ENCODE data around the gene DNAJB12.
"Not testable (repeated sequence)": the region's sequence is repeated elsewhere in the genome, so short reads cannot be mapped to it uniquely, and the experiment has no call there.

The DNAJB12 gene

GRCh38 chr10:72308320-72308987 lies 46.3 kb downstream of the DNAJB12 start:
- no peak overlapping the region for H3K27ac ChIP-seq (replicated peaks; ENCODE audit: low read length)

GRCh38 chr10:72307711-72308110 lies 47.0 kb downstream of the DNAJB12 start:
- not testable (repeated sequence) for H4K8ac ChIP-seq (ENCODE audit: low read depth, low read length); H3K36me3 ChIP-seq (replicated peaks in 1 of 2; ENCODE audit: control insufficient read depth in 2 of 2, insufficient read depth in 2 of 2, low read length in 2 of 2); H3K4me3 ChIP-seq (ENCODE audit: low read length in 2 of 2); DNase-seq (ENCODE audit: low spot score); H2AK5ac ChIP-seq (ENCODE audit: low read depth, low read length); H2BK15ac ChIP-seq (ENCODE audit: low read length); H3K18ac ChIP-seq (ENCODE audit: low read length); H3K9ac ChIP-seq (ENCODE audit: low read depth, low read length, poor library complexity); H3K4me2 ChIP-seq (ENCODE audit: insufficient read depth, low read length, poor library complexity, severe bottlenecking); H2AFZ ChIP-seq (ENCODE audit: low read length); H3K9me3 ChIP-seq (replicated peaks in 1 of 2; ENCODE audit: control insufficient read depth in 2 of 2, insufficient read depth in 1 of 2, low read depth in 1 of 2, low read length in 2 of 2); H4K91ac ChIP-seq (ENCODE audit: low read depth, low read length, poor library complexity); H2BK12ac ChIP-seq (ENCODE audit: low read length); H3K27me3 ChIP-seq (ENCODE audit: control insufficient read depth in 3 of 3, insufficient read depth in 3 of 3, low read depth in 1 of 3, low read length in 3 of 3); H2BK5ac ChIP-seq (ENCODE audit: low read length); H2BK120ac ChIP-seq (ENCODE audit: low read depth, low read length); H3K27ac ChIP-seq (replicated peaks; ENCODE audit: low read length); H3K23ac ChIP-seq (ENCODE audit: low read depth, low read length, poor library complexity); H3K4me1 ChIP-seq (ENCODE audit: control insufficient read depth in 2 of 2, insufficient read depth in 1 of 2, low read depth in 1 of 2, low read length in 2 of 2); H3K14ac ChIP-seq (ENCODE audit: low read length); H3K4ac ChIP-seq (ENCODE audit: low read length); H3K79me1 ChIP-seq (ENCODE audit: low read depth, low read length)
- no CpG with 5 or more reads among the region's 7 CpGs for WGBS, 2 donors (ENCODE audit: extremely low coverage in 2 of 2, insufficient read length in 2 of 2, insufficient replicate concordance in 1 of 2)

More at GRCh38 chr10:72308320-72308987, 46.3 kb downstream of the DNAJB12 start:
- Histone ChIP-seq H3K27me3 (ENCODE audit: control insufficient read depth in 3 of 3, insufficient read depth in 3 of 3, low read depth in 1 of 3, low read length in 3 of 3) (no peaks in the 10 kb centered on the region), H4K8ac (ENCODE audit: low read depth, low read length) (no peak overlapping the region), H3K36me3 (replicated peaks in 1 of 2; ENCODE audit: control insufficient read depth in 2 of 2, insufficient read depth in 2 of 2, low read length in 2 of 2) (no peaks in the 10 kb centered on the region), H2AK5ac (ENCODE audit: low read depth, low read length) (peak overlapping the region; percentile 33), H3K4me1 (ENCODE audit: control insufficient read depth in 2 of 2, insufficient read depth in 1 of 2, low read depth in 1 of 2, low read length in 2 of 2) (peaks cover 3 to 6% of the 10 kb centered on the region in 2 donors), H3K14ac (ENCODE audit: low read length) (no peak overlapping the region), H3K9me3 (replicated peaks in 1 of 2; ENCODE audit: control insufficient read depth in 2 of 2, insufficient read depth in 1 of 2, low read depth in 1 of 2, low read length in 2 of 2) (no peaks in the 10 kb centered on the region), H2BK15ac (ENCODE audit: low read length) (no peak overlapping the region), H3K4me2 (ENCODE audit: insufficient read depth, low read length, poor library complexity, severe bottlenecking) (no peak overlapping the region), H3K4me3 (ENCODE audit: low read length in 2 of 2) (no peak overlapping the region), H3K18ac (ENCODE audit: low read length) (no peak overlapping the region), H4K91ac (ENCODE audit: low read depth, low read length, poor library complexity) (no peak overlapping the region), H3K23ac (ENCODE audit: low read depth, low read length, poor library complexity) (no peak overlapping the region), H3K79me1 (ENCODE audit: low read depth, low read length) (no peaks in the 10 kb centered on the region), H2BK120ac (ENCODE audit: low read depth, low read length) (peak overlapping the region; percentile 39), H3K4ac (ENCODE audit: low read length) (no peak overlapping the region), H2AFZ (ENCODE audit: low read length) (peak overlapping the region; percentile 53), H2BK12ac (ENCODE audit: low read length) (no peak overlapping the region), H3K9ac (ENCODE audit: low read depth, low read length, poor library complexity) (no peak overlapping the region), H2BK5ac (ENCODE audit: low read length) (no peak overlapping the region)
- no peak for DNase-seq (ENCODE audit: low spot score)
- WGBS, 2 donors (ENCODE audit: extremely low coverage in 2 of 2, insufficient read length in 2 of 2, insufficient replicate concordance in 1 of 2): no CpG with 5 or more reads among the region's 7 CpGs

GRCh38 chr10:72306215-72306760 lies 48.4 kb downstream of the DNAJB12 start:
- no peaks in the 10 kb centered on the region for H3K36me3 ChIP-seq (replicated peaks in 1 of 2; ENCODE audit: control insufficient read depth in 2 of 2, insufficient read depth in 2 of 2, low read length in 2 of 2)
- H3K4me3 ChIP-seq (ENCODE audit: low read length in 2 of 2): no peak overlapping the region
- H3K14ac ChIP-seq (ENCODE audit: low read length): no peak overlapping the region
- no peak overlapping the region for H4K91ac ChIP-seq (ENCODE audit: low read depth, low read length, poor library complexity)
- H2AK5ac ChIP-seq (ENCODE audit: low read depth, low read length): no peak overlapping the region
- no peak overlapping the region for H3K23ac ChIP-seq (ENCODE audit: low read depth, low read length, poor library complexity)
- peaks cover 3 to 6% of the 10 kb centered on the region in 2 donors for H3K4me1 ChIP-seq (ENCODE audit: control insufficient read depth in 2 of 2, insufficient read depth in 1 of 2, low read depth in 1 of 2, low read length in 2 of 2)
- no peak overlapping the region for H2BK5ac ChIP-seq (ENCODE audit: low read length)
- no peak overlapping the region for H3K4me2 ChIP-seq (ENCODE audit: insufficient read depth, low read length, poor library complexity, severe bottlenecking)
- H3K9me3 ChIP-seq (replicated peaks in 1 of 2; ENCODE audit: control insufficient read depth in 2 of 2, insufficient read depth in 1 of 2, low read depth in 1 of 2, low read length in 2 of 2): no peaks in the 10 kb centered on the region
- H3K27ac ChIP-seq (replicated peaks; ENCODE audit: low read length): no peak overlapping the region
- no peak for DNase-seq (ENCODE audit: low spot score)
- H2BK15ac ChIP-seq (ENCODE audit: low read length): no peak overlapping the region
- H2AFZ ChIP-seq (ENCODE audit: low read length): no peak overlapping the region
- H3K18ac ChIP-seq (ENCODE audit: low read length): peak overlapping the region; percentile 27
- no peaks in the 10 kb centered on the region for H3K79me1 ChIP-seq (ENCODE audit: low read depth, low read length)
- no peak overlapping the region for H2BK120ac ChIP-seq (ENCODE audit: low read depth, low read length)
- no peak overlapping the region for H3K4ac ChIP-seq (ENCODE audit: low read length)
- H4K8ac ChIP-seq (ENCODE audit: low read depth, low read length): no peak overlapping the region
- no CpG with 5 or more reads among the region's 5 CpGs for WGBS, 2 donors (ENCODE audit: extremely low coverage in 2 of 2, insufficient read length in 2 of 2, insufficient replicate concordance in 1 of 2)
- no peaks in the 10 kb centered on the region for H3K27me3 ChIP-seq (ENCODE audit: control insufficient read depth in 3 of 3, insufficient read depth in 3 of 3, low read depth in 1 of 3, low read length in 3 of 3)
- no peak overlapping the region for H3K9ac ChIP-seq (ENCODE audit: low read depth, low read length, poor library complexity)
- no peak overlapping the region for H2BK12ac ChIP-seq (ENCODE audit: low read length)

GRCh38 chr10:72303424-72304128 lies 51.1 kb downstream of the DNAJB12 start:
- H2BK120ac ChIP-seq (ENCODE audit: low read depth, low read length): peak overlapping the region; percentile 21
- peaks cover 2% of the 10 kb centered on the region for H3K79me1 ChIP-seq (ENCODE audit: low read depth, low read length)
- no peak overlapping the region for H2BK12ac ChIP-seq (ENCODE audit: low read length)
- H3K27me3 ChIP-seq (ENCODE audit: control insufficient read depth in 3 of 3, insufficient read depth in 3 of 3, low read depth in 1 of 3, low read length in 3 of 3): no peaks in the 10 kb centered on the region
- no peak overlapping the region for H3K27ac ChIP-seq (replicated peaks; ENCODE audit: low read length)
- no peak overlapping the region for H3K23ac ChIP-seq (ENCODE audit: low read depth, low read length, poor library complexity)
- no peak overlapping the region for H3K4me3 ChIP-seq (ENCODE audit: low read length in 2 of 2)
- H2BK5ac ChIP-seq (ENCODE audit: low read length): no peak overlapping the region
- peaks cover 6 to 7% of the 10 kb centered on the region in 2 donors for H3K4me1 ChIP-seq (ENCODE audit: control insufficient read depth in 2 of 2, insufficient read depth in 1 of 2, low read depth in 1 of 2, low read length in 2 of 2)
- no peaks in the 10 kb centered on the region for H3K36me3 ChIP-seq (replicated peaks in 1 of 2; ENCODE audit: control insufficient read depth in 2 of 2, insufficient read depth in 2 of 2, low read length in 2 of 2)
- no peak for DNase-seq (ENCODE audit: low spot score)
- H4K91ac ChIP-seq (ENCODE audit: low read depth, low read length, poor library complexity): no peak overlapping the region
- H2BK15ac ChIP-seq (ENCODE audit: low read length): peak overlapping the region; percentile 28
- WGBS, 2 donors (ENCODE audit: extremely low coverage in 2 of 2, insufficient read length in 2 of 2, insufficient replicate concordance in 1 of 2): no CpG with 5 or more reads among the region's 8 CpGs
- H2AFZ ChIP-seq (ENCODE audit: low read length): peak overlapping the region; percentile 0
- H3K18ac ChIP-seq (ENCODE audit: low read length): peak overlapping the region; percentile 72
- no peak overlapping the region for H2AK5ac ChIP-seq (ENCODE audit: low read depth, low read length)
- H3K4ac ChIP-seq (ENCODE audit: low read length): no peak overlapping the region
- no peak overlapping the region for H3K9ac ChIP-seq (ENCODE audit: low read depth, low read length, poor library complexity)
- no peak overlapping the region for H3K4me2 ChIP-seq (ENCODE audit: insufficient read depth, low read length, poor library complexity, severe bottlenecking)
- H3K14ac ChIP-seq (ENCODE audit: low read length): no peak overlapping the region
- no peaks in the 10 kb centered on the region for H3K9me3 ChIP-seq (replicated peaks in 1 of 2; ENCODE audit: control insufficient read depth in 2 of 2, insufficient read depth in 1 of 2, low read depth in 1 of 2, low read length in 2 of 2)
- H4K8ac ChIP-seq (ENCODE audit: low read depth, low read length): no peak overlapping the region
